Fibroblast of pulmonary artery (primary cell): ENCODE measurements around the gene MUC5AC.
"Not testable (repeated sequence)": the region's sequence is repeated elsewhere in the genome, so short reads cannot be mapped to it uniquely, and the experiment has no call there.

Source experiments
- DNase-seq: peaks from one replicate; pipeline ENCODE4 v3.0.0-alpha.2; 2010; ENCODE audit warnings: low read depth
- H3K4me3 ChIP-seq: replicated peaks from 2 replicates; pipeline ENCODE4 v1.5.1; 2011; ENCODE audit warnings: low read depth, mild to moderate bottlenecking, control low read depth, low read length, moderate library complexity
- TF ChIP-seq, protein P1 (sequence below): IDR thresholded peaks from 2 replicates; pipeline ENCODE4 v1.5.1; 2011; ENCODE audit warnings: mild to moderate bottlenecking, control low read depth, low read length, inconsistent platforms; ENCODE audit errors: missing control alignments

The MUC5AC gene

DNA sequence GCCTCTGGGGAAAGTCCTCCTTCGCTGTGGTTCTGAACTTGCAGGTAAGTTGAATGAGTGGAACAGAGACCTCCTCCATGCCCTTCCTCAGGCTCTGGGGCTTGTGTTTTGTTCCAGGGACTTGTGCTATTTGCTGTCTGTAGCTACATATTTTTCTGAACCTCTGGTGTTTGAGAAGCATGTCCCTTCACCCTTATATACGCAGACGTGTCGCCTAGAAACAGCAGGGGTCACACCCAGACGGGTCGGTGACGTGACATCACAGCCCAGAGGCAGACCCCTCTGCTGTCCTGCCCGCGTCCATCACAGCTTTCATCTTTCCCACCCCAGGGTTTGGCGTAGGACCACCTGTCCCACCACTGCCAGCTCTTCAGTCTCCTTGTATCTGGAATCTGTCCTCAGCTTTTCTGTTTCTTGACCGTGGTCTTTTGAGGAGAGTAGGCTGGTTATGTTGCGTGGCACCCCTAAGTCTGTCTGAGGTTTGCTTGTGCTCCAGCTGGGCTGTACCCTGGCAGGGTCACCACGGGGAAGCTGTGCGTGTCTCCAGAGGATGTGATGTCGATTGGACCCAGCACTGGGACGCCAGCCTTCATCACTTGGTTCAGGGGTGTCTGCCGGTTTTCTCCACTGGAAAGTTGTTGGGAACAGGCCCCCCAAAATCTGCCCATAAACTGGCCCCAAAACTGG lies 51.8 kb downstream of the MUC5AC start:
- TF ChIP-seq, protein P1, sequence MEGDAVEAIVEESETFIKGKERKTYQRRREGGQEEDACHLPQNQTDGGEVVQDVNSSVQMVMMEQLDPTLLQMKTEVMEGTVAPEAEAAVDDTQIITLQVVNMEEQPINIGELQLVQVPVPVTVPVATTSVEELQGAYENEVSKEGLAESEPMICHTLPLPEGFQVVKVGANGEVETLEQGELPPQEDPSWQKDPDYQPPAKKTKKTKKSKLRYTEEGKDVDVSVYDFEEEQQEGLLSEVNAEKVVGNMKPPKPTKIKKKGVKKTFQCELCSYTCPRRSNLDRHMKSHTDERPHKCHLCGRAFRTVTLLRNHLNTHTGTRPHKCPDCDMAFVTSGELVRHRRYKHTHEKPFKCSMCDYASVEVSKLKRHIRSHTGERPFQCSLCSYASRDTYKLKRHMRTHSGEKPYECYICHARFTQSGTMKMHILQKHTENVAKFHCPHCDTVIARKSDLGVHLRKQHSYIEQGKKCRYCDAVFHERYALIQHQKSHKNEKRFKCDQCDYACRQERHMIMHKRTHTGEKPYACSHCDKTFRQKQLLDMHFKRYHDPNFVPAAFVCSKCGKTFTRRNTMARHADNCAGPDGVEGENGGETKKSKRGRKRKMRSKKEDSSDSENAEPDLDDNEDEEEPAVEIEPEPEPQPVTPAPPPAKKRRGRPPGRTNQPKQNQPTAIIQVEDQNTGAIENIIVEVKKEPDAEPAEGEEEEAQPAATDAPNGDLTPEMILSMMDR: no peak
- no peak for DNase-seq
- H3K4me3 ChIP-seq: no peak overlapping the region

DNA sequence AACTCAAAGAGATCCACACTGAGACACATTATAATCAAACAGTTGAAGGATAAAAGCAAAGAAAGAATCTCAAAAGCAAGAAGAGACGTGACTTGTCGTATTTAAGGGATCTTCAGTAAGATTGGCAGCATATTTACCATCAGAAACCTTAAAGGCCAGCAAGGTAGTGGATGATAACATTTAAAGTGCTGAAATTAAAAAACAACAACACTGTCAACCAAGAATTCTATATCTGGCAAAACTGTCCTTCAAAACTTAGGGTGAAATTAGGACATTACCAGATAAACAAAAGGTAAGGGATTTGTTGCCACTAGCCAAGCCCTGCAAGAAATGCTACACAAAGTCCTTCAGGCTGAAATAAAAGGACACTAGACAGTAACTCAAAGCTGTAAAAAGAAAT lies 54.1 kb downstream of the MUC5AC start:
- no peak for DNase-seq
- H3K4me3 ChIP-seq: no peak overlapping the region
- TF ChIP-seq, protein P1: no peak

DNA sequence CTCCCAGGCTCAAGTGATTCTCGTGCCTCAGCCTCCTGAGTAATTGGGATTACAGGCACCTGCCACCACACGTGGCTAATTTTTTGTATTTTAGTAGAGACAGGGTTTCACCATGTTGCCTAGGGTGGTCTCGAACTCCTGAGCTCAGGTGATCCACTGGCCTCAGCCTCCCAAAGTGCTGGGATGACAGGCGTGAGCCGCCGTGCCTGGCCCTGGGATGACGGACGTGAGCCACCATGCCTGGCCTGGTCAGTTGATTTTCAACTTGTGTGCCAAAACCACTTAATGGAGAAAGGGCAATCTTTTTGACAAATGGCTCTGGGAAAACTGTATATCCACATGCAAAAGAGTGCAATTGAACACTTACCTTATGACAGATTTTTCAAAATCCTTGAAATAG lies 58.1 kb downstream of the MUC5AC start:
- not testable (repeated sequence) for DNase-seq, H3K4me3 ChIP-seq

DNA sequence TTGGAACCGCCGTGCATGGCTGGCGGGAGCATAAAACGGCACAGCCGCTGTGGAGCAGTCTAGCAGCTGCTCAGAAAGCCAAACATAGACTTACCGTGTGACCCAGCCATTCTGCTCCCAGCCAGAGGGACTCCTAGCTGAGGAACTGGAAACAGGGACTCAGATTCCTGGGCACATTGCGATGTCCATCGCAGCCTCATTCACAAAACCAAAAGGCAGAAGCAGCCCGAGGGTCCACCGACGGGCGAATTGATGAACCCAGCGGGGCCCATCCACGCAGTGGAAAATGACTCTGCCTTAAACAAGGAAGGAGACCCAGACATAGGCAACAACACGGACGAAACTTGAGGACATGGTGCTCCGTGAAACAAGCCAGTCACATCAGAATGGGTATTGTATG lies 59.4 kb downstream of the MUC5AC start:
- no peak overlapping the region for H3K4me3 ChIP-seq
- no peak for DNase-seq
- TF ChIP-seq, protein P1: no peak

DNA sequence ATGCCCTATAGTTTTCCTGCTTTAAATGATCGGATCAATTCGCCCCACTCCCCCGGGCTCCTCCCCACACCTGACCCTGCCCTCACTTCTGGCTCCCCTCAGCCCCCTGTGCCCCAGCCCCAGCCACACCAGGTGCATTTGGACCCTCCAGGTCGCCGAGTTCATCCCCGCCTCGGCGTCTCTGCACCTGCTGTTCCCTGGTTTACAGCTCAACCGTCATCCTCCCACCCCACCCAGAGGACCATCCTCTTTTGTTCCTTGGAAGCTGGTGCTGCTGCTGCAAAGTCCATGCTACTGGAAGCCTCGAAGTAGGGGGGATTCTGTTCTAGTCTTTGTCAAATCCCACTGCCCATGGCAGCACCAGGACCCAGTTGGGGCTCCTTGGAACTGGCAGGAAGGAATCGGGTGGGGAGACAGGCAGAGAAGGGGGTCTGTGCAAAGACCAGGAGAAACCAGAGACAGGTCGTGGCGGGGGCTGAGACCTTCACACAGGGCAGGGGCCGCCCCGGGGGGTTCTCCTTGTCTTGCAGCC lies 60.6 kb downstream of the MUC5AC start:
- no peak for DNase-seq
- no peak overlapping the region for H3K4me3 ChIP-seq
- TF ChIP-seq, protein P1: no peak

DNA sequence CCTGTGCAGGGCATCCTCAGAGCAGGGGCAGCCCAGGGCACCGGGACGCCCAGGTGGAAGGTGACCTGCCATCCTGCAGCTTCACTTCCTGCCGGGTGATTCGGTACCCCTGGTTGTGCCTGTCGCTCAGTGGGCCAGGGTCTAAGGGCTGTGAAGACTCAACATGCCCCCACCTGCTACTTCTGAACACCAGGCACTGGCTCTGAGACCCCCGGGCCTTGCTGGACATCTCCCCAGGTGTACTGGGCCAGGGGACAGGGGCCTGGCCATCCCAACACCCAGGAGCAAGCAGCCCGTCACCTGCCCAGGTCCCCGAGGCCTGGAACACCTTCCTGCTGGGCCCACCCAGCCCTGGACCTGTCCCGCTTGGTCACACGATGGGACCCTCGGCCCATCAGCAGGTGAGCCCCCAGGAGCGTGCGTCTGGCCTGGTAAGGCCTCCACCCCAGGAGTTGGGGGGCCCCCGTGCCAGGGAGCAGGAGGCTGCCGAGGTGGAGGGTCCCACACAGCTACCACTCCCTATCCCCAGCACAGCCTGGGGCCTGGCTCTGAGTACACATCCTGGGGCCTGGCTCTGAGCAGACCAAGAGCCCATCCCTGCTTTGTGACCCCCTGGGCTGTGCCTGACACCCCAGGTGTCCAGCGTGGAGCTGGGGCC lies 61.2 kb downstream of the MUC5AC start:
- no peak for DNase-seq
- no peak overlapping the region for H3K4me3 ChIP-seq
- TF ChIP-seq, protein P1: no peak

DNA sequence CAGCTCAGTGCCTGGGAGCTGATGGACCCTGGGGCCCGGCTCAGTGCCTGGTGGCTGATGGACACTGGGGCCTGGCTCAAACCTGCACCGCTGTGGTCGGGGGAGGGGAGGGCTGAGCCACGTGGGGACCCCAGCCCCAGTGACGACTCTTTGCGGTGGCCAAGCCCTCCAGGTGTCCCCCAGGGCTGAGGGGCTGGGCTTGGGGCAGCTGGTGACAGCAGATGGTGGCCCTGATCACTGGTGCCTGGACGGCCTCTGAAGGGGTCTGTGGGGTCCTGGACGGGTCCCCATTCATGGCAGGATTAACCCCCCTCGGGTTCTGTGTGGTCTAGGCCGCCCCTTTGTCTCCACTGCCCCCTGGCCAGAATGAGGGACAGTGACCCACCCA lies 61.7 kb downstream of the MUC5AC start:
- TF ChIP-seq, protein P1: no peak
- H3K4me3 ChIP-seq: no peak overlapping the region
- no peak for DNase-seq
